Articular chondrocyte of knee joint (primary cell): ENCODE results near the gene SLC25A41. TPM values are rescaled to one million over a fixed set of nuclear protein-coding genes. Genes with fewer than 3 reads are reported as not detected.

Experiments used
- small RNA-seq: library from RNA; depleted of rRNA; stranded (forward); fragments of <200 nt; gene quantifications from one replicate; pipeline ENCODE3, GENCODE V24; 2012
- total RNA-seq: library from RNA; depleted of rRNA; stranded (reverse); fragments of >200 nt; gene quantifications from 2 replicates; pipeline ENCODE4 v1.2.3, GENCODE V29; 2012

SLC25A41 gene
- total RNA-seq: 0.11 TPM in 1 of 2 replicates, not detected in the other

DNA sequence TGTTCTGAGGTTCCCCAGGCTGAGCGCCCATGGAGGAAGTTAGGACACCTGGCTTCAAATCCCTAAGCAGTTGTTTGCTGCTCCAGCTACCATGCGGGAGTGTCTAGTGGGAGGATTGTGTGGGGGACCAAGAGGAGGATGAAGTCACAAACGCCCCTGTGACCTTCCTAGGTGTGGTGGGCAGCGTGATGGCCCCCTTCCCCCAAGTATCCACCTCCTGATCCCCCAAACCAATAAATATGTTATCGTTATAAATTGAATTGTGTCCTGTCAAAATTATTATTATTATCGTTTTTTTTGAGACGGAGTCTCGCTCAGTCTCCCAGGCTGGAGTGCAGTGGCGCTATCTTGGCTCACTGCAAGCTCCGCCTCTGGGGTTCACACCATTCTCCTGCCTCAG is at the start of gene SLC25A41:
Gene SLC25A41 (minus strand): TSS at position 101 of the 400 bp plus-strand sequence. CDS start 70 bp downstream, at position 31.

DNA sequence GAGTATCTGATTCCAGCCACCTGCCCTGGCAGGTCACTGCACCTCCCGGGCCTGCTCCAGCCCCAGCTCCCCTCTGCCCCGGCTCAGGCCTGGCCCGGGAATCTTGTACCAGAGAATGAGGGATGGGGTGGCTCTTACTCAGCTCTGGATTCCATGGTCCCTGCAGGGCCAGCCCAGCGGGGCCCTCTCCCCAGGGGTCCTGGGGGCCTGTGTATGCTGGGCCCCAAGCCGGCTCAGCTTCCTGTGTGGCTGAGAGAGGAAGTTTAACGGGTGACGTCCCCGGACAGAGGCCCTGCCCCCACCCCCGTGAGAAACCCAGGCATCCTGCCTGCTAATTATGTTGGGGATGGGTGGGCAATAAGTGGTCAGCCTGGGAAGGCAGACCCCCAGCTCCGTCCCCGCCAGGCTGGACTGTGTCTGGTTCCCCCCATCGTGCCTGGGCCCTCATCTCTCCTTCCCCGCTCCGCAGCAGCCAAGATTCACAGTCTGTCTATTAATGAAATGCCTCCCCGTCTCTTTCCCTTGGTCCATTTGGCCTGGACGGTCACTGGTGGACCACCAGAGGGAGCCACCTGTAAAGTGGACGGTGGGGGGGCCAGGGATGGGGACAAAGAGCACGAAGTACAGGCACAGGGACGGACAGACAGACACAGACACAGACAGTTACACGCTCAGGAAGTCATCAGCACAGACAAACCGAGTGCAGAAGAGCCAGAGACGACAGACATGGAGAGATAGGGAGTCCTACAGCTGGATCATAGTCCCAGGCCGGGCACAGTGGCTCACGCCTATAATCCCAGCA is 48.2 kb upstream of the SLC25A41 start, which contains the start of gene DENND1C:
Gene DENND1C (minus strand): TSS at position 247 of the 802 bp plus-strand sequence. CDS start 92 bp downstream, at position 155.

DNA sequence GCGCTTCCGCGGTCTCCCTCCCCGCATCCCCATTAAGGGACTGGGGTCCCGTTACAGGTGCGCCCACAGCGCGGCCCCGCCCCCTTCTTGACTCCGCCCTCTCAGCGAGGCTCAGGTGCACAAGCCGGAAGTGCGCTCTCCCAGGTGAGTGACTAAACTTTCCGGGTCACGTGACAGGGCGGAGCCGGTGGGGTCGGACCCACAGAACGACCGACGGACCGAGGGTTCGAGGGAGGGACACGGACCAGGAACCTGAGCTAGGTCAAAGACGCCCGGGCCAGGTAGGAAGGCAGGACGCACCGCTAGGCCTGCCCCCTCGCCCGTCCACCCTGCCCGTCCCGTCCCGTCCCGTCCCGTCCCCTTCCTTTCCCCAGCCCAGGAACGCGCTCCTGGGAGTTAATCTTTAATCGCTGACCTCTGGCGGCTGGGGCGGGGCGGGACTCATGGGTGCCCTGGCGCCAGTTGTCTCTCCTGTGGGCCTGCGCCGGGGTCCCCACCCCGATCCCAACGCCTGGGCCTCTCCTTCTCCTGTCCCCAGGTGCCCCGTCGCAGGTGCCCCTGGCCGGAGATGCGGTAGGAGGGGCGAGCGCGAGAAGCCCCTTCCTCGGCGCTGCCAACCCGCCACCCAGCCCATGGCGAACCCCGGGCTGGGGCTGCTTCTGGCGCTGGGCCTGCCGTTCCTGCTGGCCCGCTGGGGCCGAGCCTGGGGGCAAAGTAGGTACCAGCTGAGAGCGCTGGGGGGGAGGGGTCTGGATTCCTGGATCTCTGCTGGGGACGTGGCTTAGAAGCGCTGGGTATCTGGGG is 30.7 kb upstream of the SLC25A41 start, which contains the start of gene CRB3:
Gene CRB3 (plus strand): TSS at position 202 of the 804 bp plus-strand sequence. CDS start 431 bp downstream, at position 633.

DNA sequence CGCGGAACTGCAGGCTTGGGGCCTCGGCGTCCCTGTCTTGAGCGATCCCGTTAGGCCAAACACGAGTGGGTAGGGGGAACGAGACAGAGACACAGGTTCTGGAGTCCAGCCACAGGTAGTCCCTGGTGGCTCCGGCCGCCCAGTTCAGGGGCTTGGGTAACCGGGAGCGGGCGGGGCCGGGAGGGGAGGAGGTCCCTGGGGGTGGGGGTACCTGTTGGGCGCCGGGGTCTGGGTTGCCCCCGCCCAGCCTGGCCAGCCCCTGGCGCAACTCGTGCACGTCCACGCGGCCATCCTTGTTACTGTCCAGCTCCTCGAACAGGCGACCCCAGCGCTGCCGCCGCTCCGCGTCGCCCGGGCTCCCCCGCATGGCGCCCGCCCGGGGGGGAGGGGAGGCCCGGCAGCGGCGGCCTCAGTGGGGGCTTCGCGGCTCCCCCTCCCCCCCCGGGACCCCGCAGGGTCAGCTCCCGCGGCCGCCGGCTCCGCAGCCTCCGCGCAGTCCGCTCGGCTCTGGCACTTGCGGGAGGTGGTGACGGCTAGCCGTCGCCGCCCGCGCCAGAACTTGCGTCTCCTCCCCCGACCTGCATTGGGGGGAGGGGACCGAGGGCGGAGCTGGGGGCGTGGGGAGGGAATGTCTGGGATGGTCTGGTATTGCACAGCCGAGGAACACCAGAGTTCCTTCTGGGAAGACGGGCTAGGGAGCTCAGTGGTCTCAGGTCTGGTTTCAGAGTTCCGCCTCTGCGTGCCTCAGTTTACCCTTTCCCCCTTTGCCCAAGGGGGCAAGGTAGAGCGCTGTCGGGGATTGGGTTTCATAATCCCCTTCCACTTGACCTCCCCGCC is 25.9 kb upstream of the SLC25A41 start, which contains the start of gene SLC25A23:
Gene SLC25A23 (minus strand): TSS at position 531 of the 837 bp plus-strand sequence. CDS start 164 bp downstream, at position 367.

DNA sequence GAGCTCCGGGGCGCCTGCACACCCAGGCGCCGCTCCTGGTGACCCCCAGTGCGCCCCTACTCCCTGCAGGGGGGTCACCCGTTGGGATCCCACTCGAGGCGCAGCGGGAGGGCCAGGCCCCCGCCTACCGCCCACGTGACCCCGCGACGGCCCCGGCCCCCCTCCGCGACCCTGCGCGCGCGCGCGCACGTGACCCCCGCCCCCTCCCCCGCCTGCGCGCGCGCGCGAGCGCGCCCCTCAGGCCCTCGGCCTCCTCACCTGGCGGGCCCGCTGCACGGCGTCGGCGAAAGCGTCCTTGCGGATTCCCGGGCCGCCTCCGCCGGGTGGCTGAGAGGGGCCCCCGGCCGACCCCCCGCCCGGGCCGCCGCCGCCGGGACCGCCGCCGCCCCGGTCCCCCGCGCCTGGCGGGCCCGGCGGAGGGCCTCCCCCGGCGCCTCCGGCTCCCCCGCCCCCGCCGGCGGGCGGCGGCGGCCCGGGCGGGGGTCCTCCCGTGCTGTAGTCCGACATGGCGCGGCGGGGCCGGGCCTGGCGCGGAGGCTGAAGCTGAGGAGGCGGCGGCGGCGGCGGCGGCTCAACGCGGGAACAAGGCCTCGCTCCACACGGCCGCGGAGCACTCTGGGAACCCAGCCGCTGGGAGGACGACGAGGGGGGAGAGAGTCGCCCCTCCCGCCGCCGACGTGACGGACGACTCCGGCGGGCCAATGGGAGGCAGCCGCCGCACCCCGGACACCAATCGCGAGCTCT is 9.2 kb downstream of the SLC25A41 start, which contains the start of gene KHSRP:
Gene KHSRP (minus strand): TSS at position 617 of the 744 bp plus-strand sequence. CDS start 110 bp downstream, at position 507.

DNA sequence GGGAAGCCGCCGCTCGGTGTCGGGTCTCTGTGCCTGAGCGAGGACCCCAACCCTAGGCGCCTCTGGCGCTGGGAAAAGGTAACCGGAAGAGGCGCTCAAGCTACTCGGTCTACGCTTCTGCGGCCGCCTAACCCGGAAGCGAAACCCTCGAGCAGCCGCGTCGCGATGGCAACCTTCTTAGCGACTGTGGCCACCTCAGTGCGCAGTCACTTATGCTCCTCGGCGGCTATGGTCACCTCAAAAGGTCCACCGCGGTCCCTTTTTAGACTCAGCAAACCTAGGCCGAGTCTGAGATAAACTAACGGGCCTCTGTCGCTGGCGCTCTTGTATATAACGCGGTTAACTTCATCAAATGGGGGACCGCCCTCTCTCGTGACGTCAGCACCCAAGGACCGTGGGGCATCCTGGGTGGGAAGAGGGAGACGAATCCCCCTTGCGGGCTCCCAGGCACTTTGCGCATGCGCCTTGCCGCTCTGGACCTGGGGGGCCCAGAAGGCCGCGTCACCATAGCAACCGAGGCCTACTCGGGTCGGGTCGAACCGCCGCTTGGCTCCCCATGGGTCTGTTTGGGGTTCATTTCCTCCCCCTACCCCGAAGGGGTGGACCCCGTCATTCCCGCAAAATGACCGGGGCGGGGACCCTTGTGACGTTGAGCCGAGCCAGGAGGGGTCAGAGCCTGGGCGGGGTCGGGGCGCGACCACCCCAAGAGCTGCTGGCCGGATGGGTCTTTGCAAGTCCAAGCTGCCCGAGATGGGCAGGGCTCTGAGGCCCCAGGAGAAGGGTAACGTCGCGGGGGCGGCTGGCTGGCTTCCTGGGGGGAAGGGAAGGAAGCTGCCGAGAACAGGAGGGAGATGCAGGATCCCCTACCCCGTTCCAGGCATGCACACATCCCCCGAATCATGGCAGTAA is 40.2 kb downstream of the SLC25A41 start, which contains the start of gene GTF2F1:
Gene GTF2F1 (minus strand): TSS at position 91 of the 909 bp plus-strand sequence. CDS start 169 bp downstream, outside the sequence.

Small RNAs within 50 kb of the gene (small RNA-seq; reads per million reads assigned to genes)
- gene MIR6790 (not detected), gene MIR6885 (not detected)

Other genes with a start within 250 kb of the SLC25A41 start
- gene MLLT1, start 153.8 kb downstream of the SLC25A41 start, total RNA-seq: 26.4 and 27.6 TPM in 2 replicates
- not detected in 2 replicates for gene ACER1, start 100.2 kb downstream of the SLC25A41 start, total RNA-seq
- gene CLPP, start 72.2 kb downstream of the SLC25A41 start, total RNA-seq: 38.4 and 43.6 TPM in 2 replicates
- gene ALKBH7, start 61.0 kb downstream of the SLC25A41 start, total RNA-seq: 43.6 and 49.8 TPM in 2 replicates
- gene PSPN, start 57.8 kb downstream of the SLC25A41 start, total RNA-seq: 1.2 and 1.6 TPM in 2 replicates
- 49.9 and 51.7 TPM in 2 replicates for gene GTF2F1, start 40.6 kb downstream of the SLC25A41 start, total RNA-seq
- 65.1 and 85.7 TPM in 2 replicates for gene KHSRP, start 9.0 kb downstream of the SLC25A41 start, total RNA-seq
- 27.4 and 29.1 TPM in 2 replicates for gene SLC25A23, start 26.0 kb upstream of the SLC25A41 start, total RNA-seq
- 0.32 TPM in 1 of 2 replicates, not detected in the other for gene CRB3, start 30.5 kb upstream of the SLC25A41 start, total RNA-seq
- not detected in 2 replicates for gene DENND1C, start 48.0 kb upstream of the SLC25A41 start, total RNA-seq
- gene TUBB4A, start 68.5 kb upstream of the SLC25A41 start, total RNA-seq: not detected in 2 replicates
- 2.6 and 5.4 TPM in 2 replicates for gene TNFSF9, start 97.3 kb upstream of the SLC25A41 start, total RNA-seq
- 4.2 TPM in 1 of 2 replicates, not detected in the other for gene CD70, start 157.4 kb upstream of the SLC25A41 start, total RNA-seq
- not detected in 2 replicates for gene TNFSF14, start 236.4 kb upstream of the SLC25A41 start, total RNA-seq